Activated CD4-positive, alpha-beta T cell treated with anti-CD3 and anti-CD28 coated beads for 1 hour (primary cell): ENCODE results near the gene DUS3L.

Experiments used
- DNase-seq: peaks from one replicate; pipeline ENCODE4 v3.0.0-alpha.2; 2020

The DUS3L gene, protein sequence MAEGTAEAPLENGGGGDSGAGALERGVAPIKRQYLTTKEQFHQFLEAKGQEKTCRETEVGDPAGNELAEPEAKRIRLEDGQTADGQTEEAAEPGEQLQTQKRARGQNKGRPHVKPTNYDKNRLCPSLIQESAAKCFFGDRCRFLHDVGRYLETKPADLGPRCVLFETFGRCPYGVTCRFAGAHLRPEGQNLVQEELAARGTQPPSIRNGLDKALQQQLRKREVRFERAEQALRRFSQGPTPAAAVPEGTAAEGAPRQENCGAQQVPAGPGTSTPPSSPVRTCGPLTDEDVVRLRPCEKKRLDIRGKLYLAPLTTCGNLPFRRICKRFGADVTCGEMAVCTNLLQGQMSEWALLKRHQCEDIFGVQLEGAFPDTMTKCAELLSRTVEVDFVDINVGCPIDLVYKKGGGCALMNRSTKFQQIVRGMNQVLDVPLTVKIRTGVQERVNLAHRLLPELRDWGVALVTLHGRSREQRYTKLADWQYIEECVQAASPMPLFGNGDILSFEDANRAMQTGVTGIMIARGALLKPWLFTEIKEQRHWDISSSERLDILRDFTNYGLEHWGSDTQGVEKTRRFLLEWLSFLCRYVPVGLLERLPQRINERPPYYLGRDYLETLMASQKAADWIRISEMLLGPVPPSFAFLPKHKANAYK

GRCh38 chr19:5790559-5791520, at the start of gene DUS3L:
Gene DUS3L (minus strand): TSS chr19:5791163. CDS start chr19:5791141, 22 bp downstream.
- peak; percentile 94 for DNase-seq

GRCh38 chr19:5839065-5840017, 48.4 kb upstream of the DUS3L start, which contains the start of gene FUT6:
Gene FUT6 (minus strand): TSS chr19:5839702. CDS start chr19:5832567, 7,135 bp downstream.
- DNase-seq: no peak

- DNase-seq: no peak
Measured at GRCh38 chr19:5838353-5839064, 47.5 kb upstream of the DUS3L start.

- no peak for DNase-seq
Measured at GRCh38 chr19:5837761-5838352, 46.9 kb upstream of the DUS3L start.

GRCh38 chr19:5832527-5833216, 41.7 kb upstream of the DUS3L start:
- no peak for DNase-seq

GRCh38 chr19:5832061-5832460, 41.1 kb upstream of the DUS3L start:
- no peak for DNase-seq

DNA sequence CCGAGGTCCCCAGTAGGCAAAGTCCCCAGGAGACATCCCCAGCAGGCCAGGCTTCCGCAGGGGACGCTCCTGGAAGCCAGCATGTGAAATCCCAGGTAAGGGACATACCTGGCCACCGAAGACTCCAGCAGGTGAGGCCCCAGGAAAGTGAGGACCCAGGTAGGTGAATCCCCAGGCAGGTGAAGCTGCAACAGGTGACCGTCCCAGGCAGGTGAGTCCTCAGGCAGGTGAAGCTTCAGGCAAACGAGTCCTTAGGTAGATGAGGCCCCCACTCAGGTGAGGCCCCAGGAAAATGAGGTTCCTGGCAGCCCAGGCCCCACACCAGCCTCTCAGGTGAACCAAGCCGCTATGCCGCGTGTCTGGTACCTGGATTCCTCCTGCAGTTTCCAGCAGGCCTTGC, 40.2 kb upstream of the DUS3L start:
- DNase-seq: no peak

DNA sequence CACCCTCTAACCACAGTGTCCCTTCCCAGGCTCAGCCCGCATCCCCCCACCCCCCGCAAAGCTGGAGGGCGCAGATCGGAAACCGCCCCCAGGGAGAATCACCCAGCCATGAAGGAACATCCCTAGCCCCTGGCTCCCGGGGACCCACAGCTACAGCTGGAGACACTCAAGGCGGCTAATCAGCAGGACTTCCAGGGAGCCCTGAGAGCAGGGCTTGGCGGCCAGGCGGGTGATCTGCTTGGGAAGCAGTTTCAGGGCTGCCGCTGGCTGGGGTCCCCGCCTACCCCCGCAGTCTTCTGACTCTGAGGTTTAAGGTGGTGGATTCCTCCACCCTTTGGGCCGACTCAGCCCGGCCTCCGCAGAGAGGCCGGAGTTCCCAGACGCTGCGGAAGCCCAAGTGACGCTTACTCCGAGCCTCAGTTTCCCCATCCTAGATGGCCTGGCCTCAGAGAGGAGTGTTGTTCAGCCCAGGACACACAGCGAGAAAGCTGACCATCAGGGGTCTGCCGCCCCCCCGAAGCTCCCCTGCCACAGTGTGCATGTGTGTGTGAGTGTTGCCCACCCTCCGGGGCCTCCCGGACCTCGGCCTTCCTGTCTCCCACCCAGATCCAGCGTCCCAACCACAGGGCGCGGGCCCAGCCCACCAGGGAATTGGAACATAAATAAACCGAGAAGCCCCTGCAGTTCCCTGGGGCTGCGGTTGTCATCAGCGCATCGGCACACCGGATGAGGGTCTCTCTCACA, 38.8 kb upstream of the DUS3L start:
- DNase-seq: no peak

DNA sequence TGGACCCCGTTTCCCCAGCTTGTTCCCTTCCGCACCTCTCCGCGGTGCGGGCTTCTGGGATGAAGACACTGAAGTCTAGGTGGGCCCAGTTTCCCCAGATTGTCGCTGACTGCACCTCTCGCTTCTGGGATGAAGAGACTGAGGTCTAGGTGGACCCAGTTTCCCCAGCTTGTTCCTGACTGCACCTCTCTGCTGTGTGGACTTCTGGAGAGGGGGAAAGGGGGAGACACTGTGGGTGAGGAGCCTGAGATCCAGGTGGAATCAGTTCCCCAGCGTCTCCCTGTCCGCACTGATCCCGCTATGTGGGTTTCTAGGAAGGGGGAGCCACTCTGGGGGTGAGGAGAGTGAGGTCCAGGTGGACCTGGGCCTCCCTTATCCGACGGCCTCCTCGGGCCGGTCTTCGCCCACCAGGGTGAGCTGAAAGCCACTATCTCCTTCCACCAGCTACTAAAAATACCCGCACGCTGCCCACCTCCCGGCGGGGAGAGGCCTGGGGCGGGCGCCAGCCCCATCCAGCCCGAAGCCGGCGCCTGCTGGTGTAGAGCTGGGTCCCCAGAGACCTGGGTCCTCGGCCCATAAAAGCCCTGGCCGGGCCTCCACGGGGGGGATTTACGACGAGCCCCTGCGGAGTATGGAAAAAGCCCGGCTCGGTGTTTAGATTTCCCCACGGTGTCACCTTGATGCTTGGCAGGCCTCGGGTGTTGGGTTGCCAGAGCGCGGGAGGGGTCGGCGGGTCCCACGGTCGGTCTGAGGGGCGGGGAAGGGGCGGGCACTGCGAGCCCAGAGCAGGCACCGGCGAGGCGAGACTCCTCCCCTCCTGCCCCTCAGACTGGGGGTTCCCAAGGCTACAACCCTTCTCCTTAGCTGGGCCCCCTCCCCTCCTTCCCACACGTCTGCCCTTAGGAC, 38.0 kb upstream of the DUS3L start:
- DNase-seq: no peak

DNA sequence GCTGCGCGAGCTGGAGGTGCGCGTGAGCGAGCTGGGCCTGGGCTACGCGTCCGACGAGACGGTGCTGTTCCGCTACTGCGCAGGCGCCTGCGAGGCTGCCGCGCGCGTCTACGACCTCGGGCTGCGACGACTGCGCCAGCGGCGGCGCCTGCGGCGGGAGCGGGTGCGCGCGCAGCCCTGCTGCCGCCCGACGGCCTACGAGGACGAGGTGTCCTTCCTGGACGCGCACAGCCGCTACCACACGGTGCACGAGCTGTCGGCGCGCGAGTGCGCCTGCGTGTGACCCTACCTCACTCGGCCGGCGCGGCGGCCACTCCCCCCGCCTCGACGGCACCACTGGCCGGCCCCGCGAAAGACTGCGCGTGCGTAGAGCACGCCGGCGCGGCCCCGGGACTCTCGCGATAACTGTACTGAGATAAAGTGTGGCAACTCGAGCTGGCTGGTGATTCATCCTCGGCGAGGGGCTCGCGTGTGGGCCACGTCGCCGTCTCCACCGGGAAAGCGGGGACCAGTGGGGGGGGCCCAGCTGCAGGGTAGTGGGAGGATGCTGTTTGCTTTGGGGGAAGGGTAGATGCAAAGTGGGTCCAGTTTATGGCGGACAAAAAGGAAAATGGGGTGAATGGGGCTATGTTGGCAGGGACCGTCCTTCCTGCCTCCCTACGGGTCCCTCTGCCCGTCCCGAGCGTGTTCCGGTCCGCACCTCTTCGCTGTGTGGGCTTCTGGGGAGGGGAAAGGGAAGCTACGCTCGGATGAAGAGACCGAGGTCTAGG, 37.1 kb upstream of the DUS3L start:
- peak; percentile 90 for DNase-seq

GRCh38 chr19:5827342-5827890, 36.5 kb upstream of the DUS3L start:
- no peak for DNase-seq

- no peak for DNase-seq
Measured at GRCh38 chr19:5826531-5827341, 35.8 kb upstream of the DUS3L start.

- no peak for DNase-seq
Measured at GRCh38 chr19:5825178-5825577, 34.2 kb upstream of the DUS3L start.

DNA sequence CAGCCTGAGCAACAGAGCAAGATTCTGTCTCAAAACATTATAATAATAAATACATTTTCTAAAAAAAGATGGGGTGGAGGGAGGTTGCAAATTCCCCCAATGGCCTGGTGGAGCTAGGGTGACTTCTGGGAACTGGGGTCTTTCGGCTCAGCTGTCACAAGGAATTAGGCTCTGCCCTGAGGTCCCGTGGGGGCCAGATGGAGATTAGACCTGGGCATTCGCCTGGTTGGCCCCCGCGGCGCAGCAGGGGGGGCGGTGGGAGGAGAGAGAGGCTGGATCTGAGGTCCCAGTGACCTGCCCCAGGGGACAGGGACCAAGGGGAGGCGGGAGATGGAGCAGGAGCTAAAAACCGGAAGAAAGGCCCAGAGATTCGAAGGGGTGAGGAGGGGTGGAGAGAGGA, 33.8 kb upstream of the DUS3L start:
- no peak for DNase-seq

DNA sequence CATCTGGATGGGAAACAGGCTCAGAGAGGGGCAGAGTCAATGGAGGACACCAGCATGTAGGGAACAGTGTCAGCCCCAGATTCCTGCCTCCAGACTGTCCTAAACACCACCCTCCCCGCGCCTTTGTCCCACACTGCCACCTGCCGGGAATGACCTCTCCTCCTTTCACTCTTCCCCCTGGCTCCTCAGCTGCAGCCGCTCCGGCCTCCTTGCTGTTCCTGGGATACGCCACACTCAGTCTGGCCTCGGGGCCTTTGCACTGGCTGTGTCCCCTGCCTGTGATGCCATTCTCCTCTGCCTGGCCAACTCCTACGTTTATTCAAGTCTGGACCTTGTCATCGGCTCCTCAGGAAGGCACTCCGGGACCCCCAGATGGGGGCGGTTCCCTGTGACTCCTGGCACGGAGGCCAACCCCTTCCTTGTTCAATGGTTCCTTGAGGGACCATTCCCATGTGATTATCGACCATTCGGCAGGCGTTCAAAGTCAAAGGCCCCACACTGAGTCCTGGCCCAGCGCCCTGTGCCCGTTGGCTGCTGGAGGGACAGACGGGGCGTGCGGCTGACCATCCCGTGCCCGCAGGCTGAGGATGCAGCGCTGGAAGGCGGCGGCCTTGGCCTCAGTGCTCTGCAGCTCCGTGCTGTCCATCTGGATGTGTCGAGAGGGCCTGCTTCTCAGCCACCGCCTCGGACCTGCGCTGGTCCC, 32.8 kb upstream of the DUS3L start:
- DNase-seq: no peak
